HepG2 (cell line): ENCODE measurements around the gene PRKCZ. TPM values are rescaled to one million over a fixed set of nuclear protein-coding genes. Genes with fewer than 3 reads are reported as not detected.

Experiments
- ATAC-seq: fragments of 200-7000 bp; cut with Tn5 transposase; 3 replicates; pipeline ENCODE4 v1.9.1; 2020; ENCODE audit warnings: mild to moderate bottlenecking, moderate library complexity
- BruUV-seq: library from RNA; stranded (reverse); fragments of 400-500 nt; replicated peaks from 2 replicates; lab custom pipeline; 2021; lab: Mats Ljungman, UMichigan
- CTCF ChIA-PET: fragments of 300-600 bp; formaldehyde crosslinking; extraction: SDS; loops from one replicate; lab custom pipeline; 2021; ENCODE audit warnings: low total read pairs, inconsistent platforms, low intra/inter-chr PET ratio; lab: Yijun Ruan, JAX
- POLR2A ChIA-PET: fragments of 350-600 bp; sonication (Branson Sonifier 250); formaldehyde crosslinking; loops from one replicate; lab custom pipeline; 2020; ENCODE audit warnings: antibody characterized with exemption, inconsistent platforms; lab: Yijun Ruan, JAX
- DNase-seq: peaks from one replicate; pipeline ENCODE4 v3.0.0-alpha.2; 2015; ENCODE audit warnings: low spot score
- FAIRE-seq: peaks from 3 replicates; lab custom pipeline; 2011; peaks lifted over from hg19 to GRCh38; lab: Jason Lieb, UNC
- H2AFZ ChIP-seq: one replicate; pipeline ENCODE4 v1.6.1; 2011; ENCODE audit warnings: low read length, inconsistent platforms
- H3K27ac ChIP-seq: fragments of 300-600 bp; 3 replicates; pipeline ENCODE4 v1.8.0; 2011; ENCODE audit warnings: mixed run types, mild to moderate bottlenecking, mixed read lengths, low read length, inconsistent platforms; ENCODE audit not compliant: insufficient read depth; ENCODE audit errors: extremely low read length
- H3K27me3 ChIP-seq, 2 experiments: fragments of 200-600 bp in 1 of 2; 2 replicates in 1 of 2; 3 replicates in 1 of 2; pipeline versions ENCODE4 v1.6.0 to v1.8.0; 2011; ENCODE audit warnings: low read length in 2 of 2, mild to moderate bottlenecking in 2 of 2, moderate library complexity in 2 of 2, inconsistent platforms in 1 of 2; ENCODE audit not compliant: insufficient read depth in 2 of 2, control insufficient read depth in 1 of 2
- H3K36me3 ChIP-seq, 2 experiments: fragments of 200-600 bp in 1 of 2; replicated peaks in 1 of 2; 2 replicates in 1 of 2; 3 replicates in 1 of 2; pipeline versions ENCODE4 v1.5.1 to v1.8.0; 2011; ENCODE audit warnings: low read length in 2 of 2, inconsistent platforms in 1 of 2; ENCODE audit not compliant: insufficient read depth in 2 of 2, control insufficient read depth in 1 of 2
- H3K4me1 ChIP-seq: 2 replicates; pipeline ENCODE4 v1.5.1; 2012; ENCODE audit warnings: low read length, inconsistent platforms; ENCODE audit not compliant: insufficient read depth
- H3K4me2 ChIP-seq: 2 replicates; pipeline ENCODE4 v1.6.0; 2011; ENCODE audit warnings: low read depth, low read length, inconsistent platforms
- H3K4me3 ChIP-seq, 3 experiments: fragments of 200-600 bp in 1 of 3; sonication (generic), shearing (Covaris generic) in 1 of 3; replicated peaks in 1 of 3; 2 replicates each; pipeline ENCODE4 v1.5.1; 2011 to 2016; ENCODE audit warnings: low read length in 3 of 3, inconsistent platforms in 2 of 3, low read depth in 2 of 3, mild to moderate bottlenecking in 2 of 3, control low read depth in 1 of 3, mixed read lengths in 1 of 3; ENCODE audit not compliant: insufficient read depth in 1 of 3
- H3K79me2 ChIP-seq: one replicate; pipeline ENCODE4 v1.6.1; 2011; ENCODE audit warnings: low read length, inconsistent platforms; ENCODE audit not compliant: insufficient read depth
- H3K9ac ChIP-seq: 2 replicates; pipeline ENCODE4 v1.6.0; 2011; ENCODE audit warnings: mild to moderate bottlenecking, low read depth, low read length, inconsistent platforms; ENCODE audit not compliant: insufficient read depth
- H3K9me3 ChIP-seq: 2 replicates; pipeline ENCODE4 v1.5.1; 2012; ENCODE audit warnings: mild to moderate bottlenecking, low read length
- H4K20me1 ChIP-seq: 2 replicates; pipeline ENCODE4 v1.6.0; 2011; ENCODE audit warnings: inconsistent platforms, mild to moderate bottlenecking, low read length, moderate library complexity; ENCODE audit not compliant: insufficient read depth
- ARID2 ChIP-seq: sonication (generic); formaldehyde crosslinking; IDR thresholded peaks from 2 replicates; pipeline ENCODE4 v1.8.1; 2022; ENCODE audit warnings: mild to moderate bottlenecking, missing genetic modification reagents, borderline replicate concordance
- BORCS8-MEF2B ChIP-seq: sonication (generic); formaldehyde crosslinking; IDR thresholded peaks from 2 replicates; pipeline ENCODE4 v1.8.0; 2022; ENCODE audit warnings: mild to moderate bottlenecking, missing genetic modification reagents
- HOXA3 ChIP-seq: sonication (generic); formaldehyde crosslinking; IDR thresholded peaks from 2 replicates; pipeline ENCODE4 v1.5.0; 2020; ENCODE audit warnings: missing genetic modification reagents
- MXD1 ChIP-seq: sonication (generic); formaldehyde crosslinking; IDR thresholded peaks from 2 replicates; pipeline ENCODE4 v1.4.0; 2020; ENCODE audit warnings: mild to moderate bottlenecking, missing genetic modification reagents
- PAWR ChIP-seq: sonication (generic); formaldehyde crosslinking; IDR thresholded peaks from 2 replicates; pipeline ENCODE4 v1.4.0; 2020; ENCODE audit warnings: missing genetic modification reagents, mild to moderate bottlenecking, borderline replicate concordance
- POGZ ChIP-seq: sonication (generic); formaldehyde crosslinking; IDR thresholded peaks from 2 replicates; pipeline ENCODE4 v1.4.0; 2020; ENCODE audit warnings: mild to moderate bottlenecking, missing genetic modification reagents
- RNF219 ChIP-seq: sonication (generic); formaldehyde crosslinking; IDR thresholded peaks from 2 replicates; pipeline ENCODE4 v1.5.0; 2020; ENCODE audit warnings: mild to moderate bottlenecking, missing genetic modification reagents
- RXRB ChIP-seq: IDR thresholded peaks from 2 replicates; pipeline ENCODE4 v1.6.1; 2016; ENCODE audit warnings: borderline replicate concordance, missing genetic modification reagents, missing compliant biosample characterization
- SKI ChIP-seq: fragments of 450-650 bp; IDR thresholded peaks from one replicate; pipeline ENCODE4 v1.6.1; 2018; ENCODE audit warnings: mild to moderate bottlenecking; ENCODE audit not compliant: partially characterized antibody
- SKIL ChIP-seq: sonication (generic); formaldehyde crosslinking; IDR thresholded peaks from 2 replicates; pipeline ENCODE4 v1.8.0; 2022; ENCODE audit warnings: missing genetic modification reagents, mild to moderate bottlenecking, moderate library complexity, borderline replicate concordance
- ZBTB39 ChIP-seq: sonication (generic); formaldehyde crosslinking; IDR thresholded peaks from 2 replicates; pipeline ENCODE4 v1.5.0; 2020; ENCODE audit warnings: missing genetic modification reagents
- ZBTB44 ChIP-seq: sonication (generic); formaldehyde crosslinking; IDR thresholded peaks from 2 replicates; pipeline ENCODE4 v1.4.0; 2020; ENCODE audit warnings: missing genetic modification reagents
- ZFAT ChIP-seq: sonication (generic); formaldehyde crosslinking; conservative IDR thresholded peaks from 2 replicates; pipeline ENCODE4 v1.8.1; 2023; ENCODE audit warnings: missing genetic modification reagents, inconsistent platforms
- ZMYM3 ChIP-seq: sonication (generic); formaldehyde crosslinking; IDR thresholded peaks from 2 replicates; pipeline ENCODE4 v1.5.1; 2020; ENCODE audit warnings: mild to moderate bottlenecking, missing genetic modification reagents
- ZNF510 ChIP-seq: sonication (generic); formaldehyde crosslinking; IDR thresholded peaks from 2 replicates; pipeline ENCODE4 v1.4.0; 2020; ENCODE audit warnings: low read depth, mild to moderate bottlenecking, missing genetic modification reagents
- ZNF891 ChIP-seq: sonication (generic); formaldehyde crosslinking; IDR thresholded peaks from 2 replicates; pipeline ENCODE4 v1.5.0; 2020; ENCODE audit warnings: mild to moderate bottlenecking, missing genetic modification reagents
- WGBS: methylation state at CpG from one replicate; pipeline ENCODE4 v1.1.6; 2017; ENCODE audit warnings: low lambda C conversion rate; 5-methylcytosine and 5-hydroxymethylcytosine counted together
- in situ Hi-C: cut with HindIII; loops from 2 replicates; pipeline ENCODE4 v1.10.0; 2017; ENCODE audit warnings: low pct_unique_long_range_greater_than_20kb; ENCODE audit not compliant: extremely low pct_ligation_motif_present
- intact Hi-C: fragments of 100-400 bp; cut with micrococcal nuclease; formaldehyde crosslinking; loops from one replicate; pipeline ENCODE4 v1.10.0; 2022; ENCODE audit not compliant: unreplicated experiment
- polyA plus RNA-seq, 8 experiments: library from polyadenylated mRNA; depleted of rRNA in 3 of 8; stranded (reverse) in 7 of 8; unstranded in 1 of 8; fragments of >200 nt; fragmentation: Illumina TruSeq in 4 of 8; extraction: Trizol in 4 of 8; gene quantifications; 2 replicates each; pipeline versions ENCODE4 v1.2.1 to v1.2.3, GENCODE V29; 2011 to 2016; ENCODE audit warnings: low read depth in 4 of 8, missing spikeins in 1 of 8, mixed read lengths in 1 of 8; ENCODE audit not compliant: insufficient read depth in 1 of 8
- total RNA-seq, 5 experiments: library from RNA; depleted of rRNA; stranded (reverse); fragments of >200 nt; fragmentation: Illumina TruSeq; extraction: Trizol; gene quantifications; 2 replicates each; pipeline ENCODE4 v1.2.3, GENCODE V29; 2016; ENCODE audit warnings: low read depth in 1 of 5

The PRKCZ gene
- total and polyA plus RNA-seq, 2 of the 13 experiments (the other 11 are each of a cell fraction or from before 2014, with no cell fraction given) = 34.7 to 85.2 TPM

- POLR2A ChIA-PET = no interaction called here
- in situ Hi-C loops = no loop called here
- no peak overlapping the region for H2AFZ ChIP-seq
- H3K36me3 ChIP-seq = peaks cover 25 to 73% of the 10 kb centered on the region in 2 experiments
- intact Hi-C loops = no loop called here
- 96% methylated on average over 33 of the region's 33 CpGs for WGBS
- H3K9me3 ChIP-seq = no peaks in the 10 kb centered on the region
- H4K20me1 ChIP-seq = no peaks in the 10 kb centered on the region; the same call in 1 of the 2 replicates
- H3K27me3 ChIP-seq = no peaks in the 10 kb centered on the region
- CTCF ChIA-PET = no interaction called here
- H3K4me1 ChIP-seq = no peaks in the 10 kb centered on the region
- H3K79me2 ChIP-seq = no peaks in the 10 kb centered on the region
- no TSS peak for BruUV-seq
- ATAC-seq = no peak
- no peak for DNase-seq
- FAIRE-seq = no peak
- H3K4me2 ChIP-seq = no peak overlapping the region
- no peak overlapping the region for H3K4me3 ChIP-seq
- no peak overlapping the region for H3K9ac ChIP-seq
- H3K27ac ChIP-seq = no peak overlapping the region
- no peak for TF ChIP-seq BORCS8-MEF2B (CRISPR knock-in tag)
- TF ChIP-seq SKI = no peak
- no peak for TF ChIP-seq RXRB
- TF ChIP-seq ZBTB39 = no peak
- TF ChIP-seq ZFAT = no peak
- TF ChIP-seq ZMYM3 (CRISPR knock-in tag) = no peak
- no peak for TF ChIP-seq RNF219 (CRISPR knock-in tag)
- no peak for TF ChIP-seq ARID2
- no peak for TF ChIP-seq HOXA3 (CRISPR knock-in tag)
- no peak for TF ChIP-seq ZBTB44 (CRISPR knock-in tag)
- no peak for TF ChIP-seq ZNF891
- no peak for TF ChIP-seq PAWR (CRISPR knock-in tag)
- no peak for TF ChIP-seq ZNF510
- TF ChIP-seq POGZ (CRISPR knock-in tag) = no peak
- TF ChIP-seq MXD1 (CRISPR knock-in tag) = no peak
- TF ChIP-seq SKIL = no peak
Observed at GRCh38 chr1:2172551-2173146, 122.4 kb downstream of the PRKCZ start.
